Measurements from ENCODE around the gene JAZF1.

GRCh38 chr7:27952456-27953285 is 227.9 kb downstream of the JAZF1 start:
- TF ChIP-seq GABPB2 (CRISPR knock-in tag; conservative IDR thresholded peaks at IDR 0.05), result no peak
- TF ChIP-seq ZBTB33 (CRISPR knock-in tag; IDR thresholded peaks at IDR 0.05), result no peak
- TF ChIP-seq DEAF1 (CRISPR knock-in tag; IDR thresholded peaks at IDR 0.05), result no peak

Measured in K562 (cell line).